C4-2B (cell line): ENCODE data around the gene KRT10.

Experiments
- CTCF ChIP-seq: fragments of 450-650 bp; conservative IDR thresholded peaks from 2 replicates; pipeline ENCODE4 v1.5.1; 2017; ENCODE audit warnings: mild to moderate bottlenecking
- ZFX ChIP-seq: fragments of 450-650 bp; IDR thresholded peaks from 2 replicates; pipeline ENCODE4 v1.6.1; 2017

GRCh38 chr17:40818733-40819527, 3.5 kb downstream of the KRT10 start:
- no peak for TF ChIP-seq CTCF
- no peak for TF ChIP-seq ZFX
